Measurements from ENCODE around the gene IFNAR1. TPM values are rescaled to one million over a fixed set of nuclear protein-coding genes. Genes with fewer than 3 reads are reported as not detected.

Gene IFNAR1
- total RNA-seq, 1 donor from 2014 or later: 20.4 TPM

DNA sequence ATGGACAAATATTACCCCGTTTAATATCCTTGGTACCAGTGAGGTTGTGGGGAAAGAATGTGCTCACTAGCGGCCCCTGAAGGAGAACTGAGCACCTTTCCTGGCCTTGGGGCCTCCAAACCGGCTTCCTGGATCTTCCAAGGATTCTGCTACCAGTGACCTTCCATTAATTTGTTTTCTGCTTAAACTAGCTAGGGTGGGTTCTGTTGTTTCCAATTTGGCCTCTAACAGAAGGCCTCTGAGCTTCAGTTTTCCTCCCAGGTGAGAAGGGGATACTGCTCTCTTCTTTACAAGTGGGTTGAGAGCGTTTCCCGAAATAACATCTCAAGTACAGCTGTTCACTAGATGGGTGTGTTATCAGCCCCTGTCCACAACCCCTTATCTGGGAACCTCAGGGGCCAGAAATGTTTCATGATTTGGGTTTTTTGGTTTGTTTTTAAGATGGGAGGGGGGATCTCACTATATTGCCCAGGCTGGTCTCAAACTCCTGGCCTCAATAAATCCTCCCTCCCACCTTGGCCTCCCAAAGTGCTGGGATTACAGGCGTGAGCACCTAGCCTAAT is 61.5 kb downstream of the IFNAR1 start:
- Histone ChIP-seq H3K27ac (no peak overlapping the region), H3K27me3 (no peaks in the 10 kb centered on the region), H3K4me1 (peaks cover 29% of the 10 kb centered on the region), H3K4me3 (no peak overlapping the region), H3K9me3 (no peaks in the 10 kb centered on the region), H3K36me3 (no peaks in the 10 kb centered on the region)
- intact Hi-C loops (cut with DNase I): no loop called here
- TF ChIP-seq POLR2AphosphoS5 (IDR thresholded peaks at IDR 0.05; ENCODE audit: insufficient read depth in 1 of 2, low read depth in 1 of 2) (no peak), POLR2A (IDR thresholded peaks at IDR 0.05) (no peak)
- TF ChIP-seq, protein P1, sequence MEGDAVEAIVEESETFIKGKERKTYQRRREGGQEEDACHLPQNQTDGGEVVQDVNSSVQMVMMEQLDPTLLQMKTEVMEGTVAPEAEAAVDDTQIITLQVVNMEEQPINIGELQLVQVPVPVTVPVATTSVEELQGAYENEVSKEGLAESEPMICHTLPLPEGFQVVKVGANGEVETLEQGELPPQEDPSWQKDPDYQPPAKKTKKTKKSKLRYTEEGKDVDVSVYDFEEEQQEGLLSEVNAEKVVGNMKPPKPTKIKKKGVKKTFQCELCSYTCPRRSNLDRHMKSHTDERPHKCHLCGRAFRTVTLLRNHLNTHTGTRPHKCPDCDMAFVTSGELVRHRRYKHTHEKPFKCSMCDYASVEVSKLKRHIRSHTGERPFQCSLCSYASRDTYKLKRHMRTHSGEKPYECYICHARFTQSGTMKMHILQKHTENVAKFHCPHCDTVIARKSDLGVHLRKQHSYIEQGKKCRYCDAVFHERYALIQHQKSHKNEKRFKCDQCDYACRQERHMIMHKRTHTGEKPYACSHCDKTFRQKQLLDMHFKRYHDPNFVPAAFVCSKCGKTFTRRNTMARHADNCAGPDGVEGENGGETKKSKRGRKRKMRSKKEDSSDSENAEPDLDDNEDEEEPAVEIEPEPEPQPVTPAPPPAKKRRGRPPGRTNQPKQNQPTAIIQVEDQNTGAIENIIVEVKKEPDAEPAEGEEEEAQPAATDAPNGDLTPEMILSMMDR (IDR thresholded peaks at IDR 0.05): no peak
- DNase-seq (ENCODE audit: extremely low spot score in 2 of 2): no peak

DNA sequence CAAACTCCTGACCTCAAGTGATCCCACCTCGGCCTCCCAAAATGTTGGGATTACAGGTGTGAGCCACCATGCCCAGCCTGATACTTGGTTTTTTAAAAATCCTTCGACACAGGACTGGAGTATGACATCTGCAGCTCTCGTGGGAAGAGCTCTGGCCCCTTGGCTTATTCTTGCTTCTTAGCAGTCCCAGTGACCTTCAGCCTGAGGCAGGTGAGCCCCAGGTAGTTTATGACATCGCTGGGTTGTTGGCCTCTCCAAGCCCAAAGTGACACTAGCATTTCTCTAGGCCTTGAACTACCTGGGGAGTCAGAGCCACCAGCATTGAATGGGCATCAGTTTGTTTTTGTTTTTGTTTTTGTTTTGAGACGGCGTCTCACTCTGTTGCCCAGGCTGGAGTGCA is 62.5 kb downstream of the IFNAR1 start:
- Histone ChIP-seq H3K27ac (no peak overlapping the region), H3K9me3 (no peaks in the 10 kb centered on the region), H3K36me3 (no peaks in the 10 kb centered on the region), H3K27me3 (no peaks in the 10 kb centered on the region), H3K4me3 (no peak overlapping the region), H3K4me1 (peaks cover 20% of the 10 kb centered on the region)
- DNase-seq (ENCODE audit: extremely low spot score in 2 of 2): no peak
- no peak for TF ChIP-seq POLR2A (IDR thresholded peaks at IDR 0.05)
- TF ChIP-seq POLR2AphosphoS5 (IDR thresholded peaks at IDR 0.05; ENCODE audit: insufficient read depth in 1 of 2, low read depth in 1 of 2): no peak
- TF ChIP-seq, protein P1 (IDR thresholded peaks at IDR 0.05): no peak
- intact Hi-C loops (cut with DNase I): no loop called here

DNA sequence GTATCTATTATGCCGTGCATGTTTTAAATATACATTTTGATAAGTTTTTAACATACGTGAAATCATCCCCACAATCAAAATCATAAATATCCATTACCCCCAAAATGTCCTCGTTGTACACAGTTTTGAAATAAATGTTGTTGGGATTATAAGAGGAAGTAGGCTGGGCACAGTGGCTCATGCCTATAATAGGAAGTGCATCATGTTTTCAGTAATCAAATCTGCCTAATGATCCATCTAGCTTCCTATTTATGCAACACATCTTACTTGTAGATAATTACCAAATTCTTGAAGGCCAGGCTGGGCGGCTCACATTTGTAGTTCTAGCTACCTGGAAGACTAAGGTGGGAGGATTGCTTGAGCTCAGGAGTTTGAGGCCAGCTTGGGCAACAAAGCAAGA is 63.4 kb downstream of the IFNAR1 start:
- TF ChIP-seq, protein P1 (IDR thresholded peaks at IDR 0.05): no peak
- TF ChIP-seq POLR2A (IDR thresholded peaks at IDR 0.05) (no peak), POLR2AphosphoS5 (IDR thresholded peaks at IDR 0.05; ENCODE audit: insufficient read depth in 1 of 2, low read depth in 1 of 2) (no peak)
- Histone ChIP-seq H3K9me3 (no peaks in the 10 kb centered on the region), H3K27ac (no peak overlapping the region), H3K27me3 (no peaks in the 10 kb centered on the region), H3K4me3 (no peak overlapping the region), H3K36me3 (no peaks in the 10 kb centered on the region), H3K4me1 (peaks cover 11% of the 10 kb centered on the region)
- intact Hi-C loops (cut with DNase I): no loop called here
- DNase-seq (ENCODE audit: extremely low spot score in 2 of 2): no peak

DNA sequence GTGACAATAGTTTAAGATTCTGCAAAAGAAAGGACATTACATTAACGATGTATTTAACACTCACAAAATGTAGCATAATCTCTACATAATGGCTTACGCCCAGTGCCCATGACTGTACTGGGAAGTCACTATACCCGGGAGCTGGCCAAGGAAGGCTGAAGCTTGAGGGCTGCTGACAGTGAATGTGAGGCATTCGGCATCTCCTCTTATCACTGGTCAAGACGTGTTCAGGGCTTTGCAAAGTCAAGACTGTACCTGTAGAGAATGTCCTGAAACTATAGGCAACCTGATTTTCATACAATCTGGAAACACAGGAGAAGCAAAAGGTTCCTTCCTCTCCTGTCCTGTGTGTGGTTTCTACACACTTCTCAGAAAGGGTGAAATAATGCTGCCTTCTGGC is 65.7 kb downstream of the IFNAR1 start:
- TF ChIP-seq, protein P1 (IDR thresholded peaks at IDR 0.05): no peak
- TF ChIP-seq POLR2AphosphoS5 (IDR thresholded peaks at IDR 0.05; ENCODE audit: insufficient read depth in 1 of 2, low read depth in 1 of 2) (no peak), POLR2A (IDR thresholded peaks at IDR 0.05) (no peak)
- intact Hi-C loops (cut with DNase I): no loop called here
- H3K4me1 ChIP-seq: peaks cover 1% of the 10 kb centered on the region
- H3K9me3 ChIP-seq: no peaks in the 10 kb centered on the region
- no peak overlapping the region for H3K4me3 ChIP-seq
- H3K36me3 ChIP-seq: no peaks in the 10 kb centered on the region
- no peak overlapping the region for H3K27ac ChIP-seq
- no peak for DNase-seq (ENCODE audit: extremely low spot score in 2 of 2)
- H3K27me3 ChIP-seq: no peaks in the 10 kb centered on the region

- no peak for DNase-seq (ENCODE audit: extremely low spot score in 2 of 2)
- H3K36me3 ChIP-seq: no peaks in the 10 kb centered on the region
- intact Hi-C loops (cut with DNase I): no loop called here
- peaks cover 9% of the 10 kb centered on the region for H3K4me1 ChIP-seq
- H3K27me3 ChIP-seq: no peaks in the 10 kb centered on the region
- no peaks in the 10 kb centered on the region for H3K9me3 ChIP-seq
- TF ChIP-seq, protein P1 (IDR thresholded peaks at IDR 0.05): no peak
- no peak for TF ChIP-seq POLR2A (IDR thresholded peaks at IDR 0.05)
- no peak for TF ChIP-seq POLR2AphosphoS5 (IDR thresholded peaks at IDR 0.05; ENCODE audit: insufficient read depth in 1 of 2, low read depth in 1 of 2)
- H3K27ac ChIP-seq: no peak overlapping the region
- H3K4me3 ChIP-seq: no peak overlapping the region
Observed at GRCh38 chr21:33391656-33392055, 66.9 kb downstream of the IFNAR1 start.
